AG09309 (cell line): ENCODE data around the gene NOX5.

Source experiments
- DNase-seq: peaks from one replicate; pipeline ENCODE4 v3.0.0-alpha.2; 2010; ENCODE audit warnings: low read depth
- H3K4me3 ChIP-seq: 2 replicates; pipeline ENCODE4 v1.5.1; 2011; ENCODE audit warnings: mild to moderate bottlenecking, low read depth, low read length, moderate library complexity; ENCODE audit not compliant: control insufficient read depth
- CTCF ChIP-seq: IDR thresholded peaks from 2 replicates; pipeline ENCODE4 v1.5.1; 2011; ENCODE audit warnings: mild to moderate bottlenecking, low read depth, low read length, inconsistent platforms; ENCODE audit not compliant: insufficient read depth, control insufficient read depth; ENCODE audit errors: missing control alignments

Gene NOX5

GRCh38 chr15:68979006-68979405, 35.5 kb upstream of the NOX5 start:
- no peak for TF ChIP-seq CTCF
- DNase-seq, result no peak
- no peak overlapping the region for H3K4me3 ChIP-seq

- no peak overlapping the region for H3K4me3 ChIP-seq
- DNase-seq, result no peak
- no peak for TF ChIP-seq CTCF
Observed at GRCh38 chr15:68979816-68980215, 34.7 kb upstream of the NOX5 start.

- DNase-seq, result no peak
- no peak for TF ChIP-seq CTCF
- no peak overlapping the region for H3K4me3 ChIP-seq
Observed at GRCh38 chr15:68980786-68981185, 33.7 kb upstream of the NOX5 start.

GRCh38 chr15:68981941-68982340, 32.6 kb upstream of the NOX5 start:
- H3K4me3 ChIP-seq, result no peak overlapping the region
- DNase-seq, result no peak
- no peak for TF ChIP-seq CTCF

GRCh38 chr15:68982976-68983563, 31.4 kb upstream of the NOX5 start:
- TF ChIP-seq CTCF, result no peak
- no peak overlapping the region for H3K4me3 ChIP-seq
- no peak for DNase-seq

GRCh38 chr15:68983961-68984481, 30.5 kb upstream of the NOX5 start:
- TF ChIP-seq CTCF, result no peak
- no peak for DNase-seq
- H3K4me3 ChIP-seq, result no peak overlapping the region
